GM21825 (cell line): Measurements from ENCODE around the gene SUSD1.
"Not testable (repeated sequence)": the region's sequence is repeated elsewhere in the genome, so short reads cannot be mapped to it uniquely, and the experiment has no call there.

Experiments used
- ATAC-seq: cut with Tn5 transposase; IDR thresholded peaks from one replicate; pipeline ENCODE4 v1.9.1; 2021; ENCODE audit warnings: mild to moderate bottlenecking, moderate library complexity; ENCODE audit not compliant: unreplicated experiment

The SUSD1 gene

GRCh38 chr9:112174222-112174964, 704 bp downstream of the SUSD1 start:
- peak; percentile 83 for ATAC-seq

GRCh38 chr9:112173489-112174221, 1.4 kb downstream of the SUSD1 start:
- ATAC-seq, result no peak

GRCh38 chr9:112170968-112171367, 4.1 kb downstream of the SUSD1 start:
- ATAC-seq, result no peak

- ATAC-seq, result no peak
Measured at GRCh38 chr9:112170235-112170634, 4.9 kb downstream of the SUSD1 start.

GRCh38 chr9:112169368-112169767, 5.7 kb downstream of the SUSD1 start:
- ATAC-seq, result no peak

- no peak for ATAC-seq
Measured at GRCh38 chr9:112168197-112168596, 6.9 kb downstream of the SUSD1 start.

GRCh38 chr9:112166176-112167140, 8.6 kb downstream of the SUSD1 start:
- ATAC-seq, result no peak

- ATAC-seq, result no peak
Measured at GRCh38 chr9:112162621-112163413, 12.3 kb downstream of the SUSD1 start.

- no peak for ATAC-seq
Measured at GRCh38 chr9:112159781-112160180, 15.3 kb downstream of the SUSD1 start.

- ATAC-seq, result no peak
Measured at GRCh38 chr9:112158656-112159367, 16.3 kb downstream of the SUSD1 start.

- ATAC-seq, result no peak
Measured at GRCh38 chr9:112157961-112158360, 17.1 kb downstream of the SUSD1 start.

- ATAC-seq, result no peak
Measured at GRCh38 chr9:112157087-112157486, 18.0 kb downstream of the SUSD1 start.

GRCh38 chr9:112149211-112149610, 25.9 kb downstream of the SUSD1 start:
- no peak for ATAC-seq

- no peak for ATAC-seq
Measured at GRCh38 chr9:112145886-112146285, 29.2 kb downstream of the SUSD1 start.

GRCh38 chr9:112144807-112145206, 30.3 kb downstream of the SUSD1 start:
- ATAC-seq, result no peak

- ATAC-seq, result no peak
Measured at GRCh38 chr9:112142420-112142819, 32.7 kb downstream of the SUSD1 start.

- peak; percentile 19 for ATAC-seq
Measured at GRCh38 chr9:112140936-112141335, 34.2 kb downstream of the SUSD1 start.

GRCh38 chr9:112137066-112137465, 38.0 kb downstream of the SUSD1 start:
- no peak for ATAC-seq

GRCh38 chr9:112135706-112136105, 39.4 kb downstream of the SUSD1 start:
- ATAC-seq, result no peak

GRCh38 chr9:112133806-112134205, 41.3 kb downstream of the SUSD1 start:
- ATAC-seq, result not testable (repeated sequence)
